Activated B cell treated with CpG ODN at 0.5 μM for 24 hours (primary cell): Measurements from ENCODE around the gene KISS1R. TPM values are rescaled to one million over a fixed set of nuclear protein-coding genes. Genes with fewer than 3 reads are reported as not detected.

Source experiments
- ATAC-seq: fragments of 200-7000 bp; cut with Tn5 transposase; one replicate; pipeline ENCODE4 v1.10.0; 2021; ENCODE audit warnings: low read depth, mild to moderate bottlenecking, moderate library complexity
- CTCF ChIA-PET: fragments of 350-600 bp; sonication (Branson Sonifier 250); formaldehyde crosslinking; loops from one replicate; lab custom pipeline; 2021; ENCODE audit warnings: antibody characterized with exemption; lab: Charles Lee
- POLR2A ChIA-PET: fragments of 350-600 bp; sonication (Branson Sonifier 250); formaldehyde crosslinking; loops from one replicate; lab custom pipeline; 2021; ENCODE audit warnings: antibody characterized with exemption; lab: Charles Lee
- DNase-seq: peaks from one replicate; pipeline ENCODE4 v3.0.0; 2022
- H3K27ac Mint-ChIP-seq: one replicate; pipeline ENCODE4 v1.8.0; 2020; ENCODE audit warnings: mixed read lengths
- H3K27me3 Mint-ChIP-seq: one replicate; pipeline ENCODE4 v1.8.0; 2021; ENCODE audit warnings: mixed read lengths
- H3K36me3 Mint-ChIP-seq: one replicate; pipeline ENCODE4 v1.8.0; 2021; ENCODE audit warnings: low read depth, mixed read lengths
- H3K4me1 Mint-ChIP-seq: one replicate; pipeline ENCODE4 v1.8.0; 2021; ENCODE audit warnings: mixed read lengths
- H3K4me3 Mint-ChIP-seq: one replicate; pipeline ENCODE4 v1.8.0; 2020; ENCODE audit warnings: mild to moderate bottlenecking, mixed read lengths
- H3K9me3 Mint-ChIP-seq: one replicate; pipeline ENCODE4 v1.8.0; 2020; ENCODE audit warnings: mixed read lengths
- CTCF ChIP-seq: fragments of 200-600 bp; IDR thresholded peaks from one replicate; pipeline ENCODE4 v1.8.0; 2022; ENCODE audit warnings: antibody characterized with exemption, mild to moderate bottlenecking
- intact Hi-C: fragments of 100-400 bp; cut with micrococcal nuclease; formaldehyde crosslinking; loops from one replicate; pipeline ENCODE4 v1.15.1; 2024
- total RNA-seq: library from RNA; stranded (reverse); gene quantifications from 2 replicates; pipeline ENCODE4 v1.2.3, GENCODE V29; 2022

Gene KISS1R
- total RNA-seq, 1 donor from 2014 or later, result 0.49 TPM

GRCh38 chr19:884420-885211 is 32.5 kb upstream of the KISS1R start:
- CTCF ChIA-PET, result no interaction called here
- POLR2A ChIA-PET, result no interaction called here
- Mint-ChIP-seq H3K27ac (no peak overlapping the region), H3K4me3 (no peak overlapping the region), H3K9me3 (no peaks in the 10 kb centered on the region), H3K4me1 (no peaks in the 10 kb centered on the region), H3K27me3 (no peaks in the 10 kb centered on the region), H3K36me3 (peaks cover 48% of the 10 kb centered on the region)
- DNase-seq (no peak), ATAC-seq (no peak)
- intact Hi-C loops, result no loop called here
- TF ChIP-seq CTCF, result no peak

GRCh38 chr19:885536-886224 is 31.5 kb upstream of the KISS1R start:
- intact Hi-C loops, result no loop called here
- Mint-ChIP-seq H3K27me3 (no peaks in the 10 kb centered on the region), H3K4me3 (no peak overlapping the region), H3K36me3 (peaks cover 57% of the 10 kb centered on the region), H3K4me1 (no peaks in the 10 kb centered on the region), H3K27ac (no peak overlapping the region), H3K9me3 (no peaks in the 10 kb centered on the region)
- DNase-seq (no peak), ATAC-seq (no peak)
- CTCF ChIA-PET, result no interaction called here
- POLR2A ChIA-PET, result interaction anchor here (0.6 kb wide), 1 partner anchor 102 kb away, joined by 4 read pairs; no protein-coding TSS in a partner anchor
- no peak for TF ChIP-seq CTCF

GRCh38 chr19:887072-887471 is 30.1 kb upstream of the KISS1R start:
- Mint-ChIP-seq H3K9me3 (no peaks in the 10 kb centered on the region), H3K36me3 (peaks cover 43% of the 10 kb centered on the region), H3K4me3 (no peak overlapping the region), H3K4me1 (peaks cover 6% of the 10 kb centered on the region), H3K27ac (no peak overlapping the region), H3K27me3 (no peaks in the 10 kb centered on the region)
- CTCF ChIA-PET, result no interaction called here
- POLR2A ChIA-PET, result no interaction called here
- DNase-seq (no peak), ATAC-seq (no peak)
- intact Hi-C loops, result no loop called here
- TF ChIP-seq CTCF, result no peak

GRCh38 chr19:887599-887998 is 29.5 kb upstream of the KISS1R start:
- intact Hi-C loops, result no loop called here

More at GRCh38 chr19:887599-887998, 29.5 kb upstream of the KISS1R start:
- no peak for TF ChIP-seq CTCF
- ATAC-seq, result no peak
- CTCF ChIA-PET, result no interaction called here
- H3K9me3 Mint-ChIP-seq, result no peaks in the 10 kb centered on the region
- H3K27ac Mint-ChIP-seq, result no peak overlapping the region
- no peak for DNase-seq
- peaks cover 43% of the 10 kb centered on the region for H3K36me3 Mint-ChIP-seq
- POLR2A ChIA-PET, result no interaction called here
- H3K27me3 Mint-ChIP-seq, result no peaks in the 10 kb centered on the region
- H3K4me1 Mint-ChIP-seq, result peaks cover 8% of the 10 kb centered on the region
- H3K4me3 Mint-ChIP-seq, result no peak overlapping the region
